Loucy (cell line): ENCODE measurements around the gene HCFC1.

Experiments
- H2AFZ ChIP-seq: fragments of 200-600 bp; sonication (generic); 2 replicates; pipeline ENCODE4 v1.6.0; 2016; ENCODE audit warnings: antibody characterized with exemption, mild to moderate bottlenecking, low read length, moderate library complexity
- H3F3A ChIP-seq: fragments of 200-600 bp; 2 replicates; pipeline ENCODE4 v1.6.0; 2016; ENCODE audit warnings: antibody characterized with exemption, low read depth, mild to moderate bottlenecking
- H3K27me3 ChIP-seq: fragments of 200-600 bp; sonication (generic); 2 replicates; pipeline ENCODE4 v1.6.1; 2014; ENCODE audit warnings: low read length, mild to moderate bottlenecking; ENCODE audit not compliant: insufficient read depth, poor library complexity, severe bottlenecking
- H3K36me3 ChIP-seq: fragments of 200-600 bp; sonication (generic); 2 replicates; pipeline ENCODE4 v1.6.1; 2016; ENCODE audit warnings: low read length; ENCODE audit not compliant: insufficient read depth
- H3K4me1 ChIP-seq: fragments of 200-600 bp; sonication (generic); 2 replicates; pipeline ENCODE4 v1.5.1; 2014; ENCODE audit warnings: low read length, mild to moderate bottlenecking; ENCODE audit not compliant: insufficient read depth, poor library complexity, severe bottlenecking
- H3K4me2 ChIP-seq: fragments of 200-600 bp; sonication (generic); 2 replicates; pipeline ENCODE4 v1.6.0; 2014; ENCODE audit warnings: antibody characterized with exemption, low read length, low read depth, mild to moderate bottlenecking; ENCODE audit not compliant: poor library complexity, severe bottlenecking
- H3K4me3 ChIP-seq: fragments of 200-600 bp; sonication (generic); 2 replicates; pipeline ENCODE4 v1.5.1; 2014; ENCODE audit warnings: low read length, mild to moderate bottlenecking, mixed read lengths; ENCODE audit not compliant: poor library complexity, severe bottlenecking
- H3K79me2 ChIP-seq: fragments of 200-600 bp; sonication (generic); 2 replicates; pipeline ENCODE4 v1.6.1; 2014; ENCODE audit warnings: low read length; ENCODE audit not compliant: insufficient read depth
- H3K9ac ChIP-seq: fragments of 200-600 bp; sonication (generic); 2 replicates; pipeline ENCODE4 v1.6.0; 2014; ENCODE audit warnings: mild to moderate bottlenecking, low read depth, low read length, moderate library complexity; ENCODE audit not compliant: poor library complexity, severe bottlenecking
- H3K9me2 ChIP-seq: fragments of 200-600 bp; sonication (generic); replicated peaks from 2 replicates; pipeline ENCODE4 v1.6.1; 2016; ENCODE audit warnings: low read depth, low read length, mixed read lengths
- H3K9me3 ChIP-seq: fragments of 200-600 bp; sonication (generic); 2 replicates; pipeline ENCODE4 v1.6.1; 2014; ENCODE audit warnings: mild to moderate bottlenecking, antibody characterized with exemption, low read length, low read depth; ENCODE audit not compliant: insufficient read depth
- H4K20me1 ChIP-seq: fragments of 200-600 bp; sonication (generic); 2 replicates; pipeline ENCODE4 v1.6.0; 2014; ENCODE audit warnings: antibody characterized with exemption, low read length, mild to moderate bottlenecking; ENCODE audit not compliant: insufficient read depth, poor library complexity, severe bottlenecking
- EZH2phosphoT487 ChIP-seq: fragments of 200-600 bp; IDR thresholded peaks from 2 replicates; pipeline ENCODE4 v1.6.1; 2018; ENCODE audit warnings: antibody characterized with exemption, mild to moderate bottlenecking, moderate library complexity, borderline replicate concordance
- TF ChIP-seq, protein P1 (sequence below): fragments of 200-600 bp; sonication (generic); conservative IDR thresholded peaks from 2 replicates; pipeline ENCODE4 v1.5.1; 2014; ENCODE audit warnings: mild to moderate bottlenecking, antibody characterized with exemption, low read length

The HCFC1 gene

DNA sequence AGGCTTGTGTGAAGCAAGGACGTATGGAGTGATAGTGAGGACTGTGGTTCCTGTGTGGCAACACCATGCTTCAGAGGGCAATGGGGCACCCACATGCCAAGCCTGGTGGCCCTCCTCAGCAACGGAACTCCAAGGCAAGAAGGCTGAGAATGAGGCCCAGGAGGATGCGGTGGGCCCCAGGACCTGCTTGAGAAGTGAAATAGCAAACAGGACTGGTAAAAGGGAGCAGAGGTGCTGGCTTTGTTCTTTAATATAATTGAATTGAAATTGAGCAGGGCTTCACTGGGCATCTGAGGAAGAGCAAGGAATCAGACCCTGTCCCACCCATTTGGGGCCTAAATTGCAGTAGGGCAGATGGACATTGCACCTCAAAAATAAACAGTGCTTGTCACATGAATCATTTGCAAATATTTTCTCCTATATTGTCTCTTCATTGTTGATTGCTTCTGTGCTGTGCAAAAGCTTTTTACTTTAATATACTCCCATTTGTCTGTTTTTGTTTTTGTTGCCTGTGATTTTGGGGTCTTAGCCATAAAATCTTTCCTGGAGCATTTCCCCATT is 3.2 kb upstream of the HCFC1 start:
- Histone ChIP-seq H3K9me3 (no peaks in the 10 kb centered on the region), H3K9me2 (no peaks in the 10 kb centered on the region), H3K79me2 (peaks cover 39% of the 10 kb centered on the region), H3K4me3 (peak overlapping the region; percentile 97), H2AFZ (no peak overlapping the region), H4K20me1 (peaks cover 5% of the 10 kb centered on the region), H3F3A (peaks cover 10% of the 10 kb centered on the region; the same call in 1 of the 2 replicates), H3K9ac (peak overlapping the region; percentile 100), H3K4me2 (peak overlapping the region; percentile 98), H3K36me3 (no peaks in the 10 kb centered on the region), H3K4me1 (peaks cover 18% of the 10 kb centered on the region), H3K27me3 (peaks cover under 1% of the 10 kb centered on the region)
- TF ChIP-seq EZH2phosphoT487, result no peak
- TF ChIP-seq, protein P1, sequence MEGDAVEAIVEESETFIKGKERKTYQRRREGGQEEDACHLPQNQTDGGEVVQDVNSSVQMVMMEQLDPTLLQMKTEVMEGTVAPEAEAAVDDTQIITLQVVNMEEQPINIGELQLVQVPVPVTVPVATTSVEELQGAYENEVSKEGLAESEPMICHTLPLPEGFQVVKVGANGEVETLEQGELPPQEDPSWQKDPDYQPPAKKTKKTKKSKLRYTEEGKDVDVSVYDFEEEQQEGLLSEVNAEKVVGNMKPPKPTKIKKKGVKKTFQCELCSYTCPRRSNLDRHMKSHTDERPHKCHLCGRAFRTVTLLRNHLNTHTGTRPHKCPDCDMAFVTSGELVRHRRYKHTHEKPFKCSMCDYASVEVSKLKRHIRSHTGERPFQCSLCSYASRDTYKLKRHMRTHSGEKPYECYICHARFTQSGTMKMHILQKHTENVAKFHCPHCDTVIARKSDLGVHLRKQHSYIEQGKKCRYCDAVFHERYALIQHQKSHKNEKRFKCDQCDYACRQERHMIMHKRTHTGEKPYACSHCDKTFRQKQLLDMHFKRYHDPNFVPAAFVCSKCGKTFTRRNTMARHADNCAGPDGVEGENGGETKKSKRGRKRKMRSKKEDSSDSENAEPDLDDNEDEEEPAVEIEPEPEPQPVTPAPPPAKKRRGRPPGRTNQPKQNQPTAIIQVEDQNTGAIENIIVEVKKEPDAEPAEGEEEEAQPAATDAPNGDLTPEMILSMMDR, result no peak

DNA sequence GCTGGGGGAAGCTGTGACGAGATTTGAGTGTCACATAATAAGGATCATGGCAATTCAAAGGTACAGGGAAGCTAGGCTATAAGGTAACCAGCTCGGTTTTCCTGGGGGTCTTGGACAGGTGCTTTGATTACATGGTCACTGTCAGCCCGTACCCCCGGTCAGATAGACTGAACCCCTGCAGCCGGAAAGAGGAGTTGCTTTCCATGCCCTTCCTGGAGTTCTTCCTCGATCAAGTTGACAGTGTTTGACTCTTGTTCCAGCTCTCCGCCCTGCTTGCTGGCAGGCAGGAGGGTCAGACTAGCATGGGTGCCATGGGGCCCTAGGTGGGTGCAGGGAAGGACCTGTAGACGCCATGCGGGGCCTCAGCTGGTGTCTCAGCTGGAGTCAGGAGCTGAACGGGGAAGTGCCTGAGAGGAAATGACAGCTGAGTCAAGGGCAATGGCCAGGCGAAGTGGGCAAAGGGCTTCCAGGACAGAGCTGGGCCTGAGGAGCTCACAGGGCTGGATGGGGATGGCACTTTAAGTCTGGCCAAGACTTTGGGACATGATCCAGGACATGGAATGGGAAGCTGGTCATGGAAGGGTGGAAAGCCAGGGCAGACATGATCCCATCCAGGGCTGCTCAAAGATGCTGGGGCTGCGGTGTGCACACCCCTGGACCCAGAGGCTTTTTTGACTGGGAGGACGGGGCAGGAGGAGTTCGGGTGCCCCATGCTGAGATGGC is 2.5 kb upstream of the HCFC1 start:
- Histone ChIP-seq H3K4me2 (peak overlapping the region; percentile 98), H3K4me3 (peak overlapping the region; percentile 97), H3F3A (peaks cover 10% of the 10 kb centered on the region; the same call in 1 of the 2 replicates), H3K27me3 (peaks cover 6% of the 10 kb centered on the region), H3K9ac (peak overlapping the region; percentile 100), H3K36me3 (no peaks in the 10 kb centered on the region), H3K79me2 (peaks cover 46% of the 10 kb centered on the region), H3K9me2 (no peaks in the 10 kb centered on the region), H3K9me3 (no peaks in the 10 kb centered on the region), H2AFZ (no peak overlapping the region), H4K20me1 (peaks cover 12% of the 10 kb centered on the region), H3K4me1 (peaks cover 18% of the 10 kb centered on the region)
- no peak for TF ChIP-seq EZH2phosphoT487
- TF ChIP-seq, protein P1, result no peak

DNA sequence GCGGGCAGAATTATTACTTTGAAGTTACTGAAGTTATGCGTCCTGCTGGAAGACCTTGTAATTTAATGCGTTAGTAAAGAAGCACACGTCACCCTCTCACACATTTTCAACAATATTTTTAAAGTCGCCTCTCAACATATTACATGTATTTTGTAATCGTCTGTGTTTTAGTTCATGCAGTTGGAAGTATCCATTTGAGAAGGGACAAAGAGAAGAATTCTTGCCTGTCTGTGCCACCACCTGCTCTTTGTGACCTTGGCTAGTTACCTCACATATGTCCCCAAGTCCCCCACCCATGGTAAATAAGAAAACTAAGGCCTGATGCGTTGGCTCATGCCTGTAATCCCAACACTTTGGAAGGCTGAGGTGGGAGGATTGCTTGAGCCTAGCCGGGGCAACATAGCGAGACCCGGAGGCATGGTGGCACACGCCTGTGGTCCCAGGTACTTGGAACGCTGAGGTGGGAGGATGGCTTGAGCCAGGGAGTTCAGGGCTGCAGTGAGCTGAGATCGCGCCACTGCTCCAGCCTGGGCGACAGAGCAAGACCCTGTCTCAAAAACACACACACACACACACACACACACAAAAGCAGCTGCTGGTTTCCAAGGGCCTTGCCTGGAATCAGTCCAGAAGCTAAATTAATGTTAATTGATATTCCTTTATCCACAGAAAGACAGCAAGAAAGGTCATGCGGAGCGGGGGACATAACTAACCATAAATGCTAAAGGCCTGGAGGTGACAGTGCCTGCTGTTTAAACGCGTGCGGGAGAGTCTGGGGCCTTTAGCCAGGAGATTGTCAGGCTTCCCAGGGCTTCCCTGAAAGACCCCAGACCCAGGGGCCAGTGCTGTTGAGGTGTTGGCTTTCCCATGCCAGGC is 1.7 kb upstream of the HCFC1 start:
- H3K4me3 ChIP-seq, result peak overlapping the region; percentile 97
- H3K79me2 ChIP-seq, result peaks cover 54% of the 10 kb centered on the region
- peak overlapping the region; percentile 100 for H3K9ac ChIP-seq
- TF ChIP-seq, protein P1, result no peak
- TF ChIP-seq EZH2phosphoT487, result no peak
- peaks cover 6% of the 10 kb centered on the region for H3K27me3 ChIP-seq
- no peak overlapping the region for H2AFZ ChIP-seq
- H3K9me3 ChIP-seq, result no peaks in the 10 kb centered on the region
- peaks cover 10% of the 10 kb centered on the region; the same call in 1 of the 2 replicates for H3F3A ChIP-seq
- H3K9me2 ChIP-seq, result no peaks in the 10 kb centered on the region
- peaks cover 18% of the 10 kb centered on the region for H3K4me1 ChIP-seq
- H3K4me2 ChIP-seq, result peak overlapping the region; percentile 98
- peaks cover 19% of the 10 kb centered on the region for H4K20me1 ChIP-seq
- no peaks in the 10 kb centered on the region; the same call in 1 of the 2 replicates for H3K36me3 ChIP-seq
